ENCODE results near the gene HS3ST6.
"Not testable (repeated sequence)": the region's sequence is repeated elsewhere in the genome, so short reads cannot be mapped to it uniquely, and the experiment has no call there.

HS3ST6 gene

DNA sequence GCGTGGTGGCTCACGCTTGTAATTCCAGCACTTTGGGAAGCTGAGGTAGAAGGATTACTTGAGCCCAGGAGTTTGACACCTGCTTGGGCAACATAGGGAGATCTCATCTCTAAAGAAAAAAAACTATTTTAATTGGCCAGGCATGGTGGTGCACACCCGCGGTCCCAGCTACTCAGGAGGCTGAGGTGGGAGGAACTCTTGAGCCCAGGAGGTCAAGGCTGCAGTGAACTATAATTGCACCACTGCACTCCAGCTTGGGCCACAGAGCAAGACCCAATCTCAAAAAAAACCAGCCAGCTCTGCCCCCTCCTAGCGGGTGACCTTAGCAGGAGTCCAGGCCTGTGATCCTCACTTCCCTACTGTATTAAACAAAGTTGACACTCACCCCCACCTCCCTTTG, 5.9 kb upstream of the HS3ST6 start:
- no peak for DNase-seq

DNA sequence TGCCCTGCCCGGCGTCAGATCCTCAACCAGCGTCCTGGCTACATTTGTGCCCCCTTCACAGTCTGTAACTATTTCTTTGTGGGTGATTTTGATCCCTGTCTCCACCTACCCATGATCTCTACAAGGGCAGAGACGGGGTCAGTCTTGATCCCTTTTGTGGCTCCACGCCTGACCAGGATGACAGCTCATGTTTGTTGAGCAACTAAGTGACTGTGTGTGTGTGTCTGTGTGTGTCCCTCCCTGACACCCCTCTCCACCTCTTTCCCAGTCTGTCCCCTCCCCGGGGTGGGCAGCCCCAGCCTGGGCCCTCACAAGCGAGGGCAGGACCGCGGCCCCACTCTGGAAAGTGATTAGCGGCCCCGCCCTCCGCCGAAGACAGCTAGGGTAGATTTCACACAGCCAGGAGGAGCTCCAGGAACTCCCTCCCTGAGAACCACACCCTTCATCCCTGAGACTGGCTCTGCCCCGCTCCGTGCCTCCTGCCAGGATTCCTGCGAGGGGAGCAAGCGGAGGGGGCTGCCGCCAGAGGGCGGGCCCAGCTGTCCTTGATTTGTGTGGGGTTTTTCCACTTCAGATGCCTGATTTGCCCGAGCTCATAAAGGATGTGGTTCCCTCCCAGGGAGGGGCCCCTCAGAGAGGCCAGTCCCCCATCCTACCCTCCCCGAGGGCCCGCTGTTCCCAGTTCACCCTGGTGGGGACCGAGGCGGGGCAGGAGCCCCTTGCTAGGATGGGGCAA, 5.3 kb upstream of the HS3ST6 start:
- DNase-seq = peak; percentile 56

DNA sequence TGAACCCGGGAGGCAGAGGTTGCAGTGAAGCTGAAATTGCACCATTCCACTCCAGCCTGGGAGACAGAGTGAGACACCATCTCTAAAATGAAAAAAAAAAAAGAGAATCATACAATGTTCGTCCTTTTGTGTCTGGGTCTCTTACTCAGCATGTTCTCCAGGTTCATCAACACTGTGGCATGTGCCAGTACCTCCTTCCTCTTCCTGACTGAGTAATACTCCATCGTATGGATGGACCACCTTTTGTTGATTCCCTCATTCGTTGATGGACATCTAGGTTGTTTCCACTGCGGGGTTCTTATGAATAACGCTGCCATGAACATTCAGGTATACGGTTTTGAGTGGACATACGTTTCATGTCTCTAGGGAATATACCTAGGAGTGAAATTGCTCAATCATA, 4.1 kb upstream of the HS3ST6 start:
- no peak for DNase-seq

DNA sequence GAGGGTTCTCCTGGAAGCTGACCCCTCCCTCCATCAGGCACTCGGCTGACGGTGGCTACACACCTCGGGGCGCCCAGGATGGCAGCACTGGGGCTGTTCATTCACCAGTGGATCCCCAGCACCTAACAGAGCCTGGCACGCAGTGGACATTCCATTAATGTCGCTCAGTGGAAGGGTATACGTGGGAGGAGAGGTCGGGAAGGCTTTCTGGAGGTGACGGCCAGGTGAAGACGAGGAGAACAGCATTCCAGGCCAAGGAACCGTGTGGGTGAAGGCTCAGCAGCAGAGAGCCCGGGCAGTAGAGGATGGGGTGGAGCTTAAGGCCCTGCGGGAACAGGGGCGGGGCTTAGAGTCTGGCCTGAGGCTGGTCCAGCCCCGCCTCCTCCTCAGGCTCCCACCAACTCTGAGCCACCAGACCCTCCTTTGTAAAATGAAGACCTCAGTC, 2.5 kb upstream of the HS3ST6 start:
- DNase-seq = no peak

DNA sequence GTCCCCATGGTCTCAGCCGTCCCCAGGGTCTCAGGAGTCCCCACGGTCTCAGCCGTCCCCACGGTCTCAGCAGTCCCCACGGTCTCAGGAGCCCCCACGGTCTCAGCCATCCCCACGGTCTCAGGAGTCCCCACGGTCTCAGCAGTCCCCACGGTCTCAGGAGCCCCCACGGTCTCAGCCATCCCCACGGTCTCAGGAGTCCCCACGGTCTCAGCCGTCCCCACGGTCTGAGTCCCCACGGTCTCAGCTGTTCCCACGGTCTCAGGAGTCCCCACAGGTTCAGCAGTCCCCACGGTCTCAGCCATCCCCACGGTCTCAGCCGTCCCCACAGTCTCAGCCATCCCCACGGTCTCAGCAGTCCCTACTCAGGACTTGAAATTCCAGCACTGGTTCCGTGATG, 1.9 kb upstream of the HS3ST6 start:
- not testable (repeated sequence) for DNase-seq

DNA sequence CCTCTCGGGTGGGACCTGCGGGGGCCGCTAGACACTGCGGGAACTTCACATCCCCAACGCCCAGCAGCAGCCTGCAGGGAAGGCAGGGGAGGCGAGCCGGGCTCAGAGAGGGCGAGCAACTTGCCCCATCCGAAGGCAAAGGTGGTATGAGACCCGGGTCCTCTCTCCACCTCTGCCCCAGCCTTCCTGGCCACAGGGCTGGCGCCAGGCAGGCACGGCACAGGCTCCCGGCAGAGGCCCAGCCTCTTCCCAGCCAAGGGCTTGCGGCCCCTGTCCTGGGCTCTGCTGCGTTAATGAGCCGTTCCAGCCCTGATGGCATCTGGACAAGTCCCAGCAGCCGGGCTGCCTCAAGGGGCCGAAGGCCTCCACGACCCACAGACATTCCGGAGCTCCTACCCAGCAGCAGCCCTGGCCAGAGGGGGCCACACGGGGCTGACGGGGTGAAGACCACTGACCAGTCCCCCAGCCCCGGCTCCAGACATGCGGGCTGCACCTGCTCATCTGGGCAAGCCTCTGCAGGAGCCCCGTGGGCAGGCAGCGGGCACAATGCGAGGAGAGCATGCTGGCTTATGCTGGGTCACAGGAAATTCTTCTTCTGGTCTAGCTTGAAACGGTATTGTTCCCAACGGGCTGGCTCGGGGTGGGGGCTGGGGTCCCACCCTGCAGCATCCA, 1.2 kb upstream of the HS3ST6 start:
- DNase-seq = no peak

DNA sequence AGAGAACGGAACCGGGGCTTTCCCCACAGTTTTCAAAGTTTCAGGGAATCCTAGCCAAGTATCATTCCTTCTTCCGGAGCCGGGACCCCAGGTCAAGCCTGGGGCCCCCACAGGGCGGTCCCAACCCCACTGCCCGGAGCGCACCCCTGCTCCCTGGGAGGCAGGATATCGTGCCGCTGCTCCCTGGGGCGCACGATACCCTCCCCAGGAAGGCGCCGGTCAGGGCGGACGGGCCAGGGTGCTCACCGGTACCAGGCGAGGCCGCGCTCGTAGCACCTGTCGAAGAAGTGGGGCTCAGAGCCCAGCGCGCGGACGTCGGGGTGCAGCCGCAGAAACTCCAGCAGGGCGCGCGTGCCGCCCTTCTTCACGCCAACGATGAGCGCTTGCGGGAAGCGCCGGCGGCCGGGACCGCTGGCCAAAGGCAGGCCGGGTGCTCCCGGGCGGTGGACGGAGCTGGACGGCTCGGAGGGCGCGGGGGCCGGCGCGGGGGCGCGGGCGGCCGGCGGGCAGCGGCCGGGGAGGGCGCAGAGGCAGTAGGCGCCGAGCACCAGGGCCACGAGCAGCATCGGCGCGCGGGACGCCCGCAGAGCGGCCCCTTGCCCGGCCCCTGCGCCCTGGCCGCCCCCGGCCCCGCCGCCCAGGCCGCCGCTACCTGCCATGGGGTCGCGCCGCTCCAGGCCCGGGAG, 407 bp downstream of the HS3ST6 start:
- DNase-seq = no peak

DNA sequence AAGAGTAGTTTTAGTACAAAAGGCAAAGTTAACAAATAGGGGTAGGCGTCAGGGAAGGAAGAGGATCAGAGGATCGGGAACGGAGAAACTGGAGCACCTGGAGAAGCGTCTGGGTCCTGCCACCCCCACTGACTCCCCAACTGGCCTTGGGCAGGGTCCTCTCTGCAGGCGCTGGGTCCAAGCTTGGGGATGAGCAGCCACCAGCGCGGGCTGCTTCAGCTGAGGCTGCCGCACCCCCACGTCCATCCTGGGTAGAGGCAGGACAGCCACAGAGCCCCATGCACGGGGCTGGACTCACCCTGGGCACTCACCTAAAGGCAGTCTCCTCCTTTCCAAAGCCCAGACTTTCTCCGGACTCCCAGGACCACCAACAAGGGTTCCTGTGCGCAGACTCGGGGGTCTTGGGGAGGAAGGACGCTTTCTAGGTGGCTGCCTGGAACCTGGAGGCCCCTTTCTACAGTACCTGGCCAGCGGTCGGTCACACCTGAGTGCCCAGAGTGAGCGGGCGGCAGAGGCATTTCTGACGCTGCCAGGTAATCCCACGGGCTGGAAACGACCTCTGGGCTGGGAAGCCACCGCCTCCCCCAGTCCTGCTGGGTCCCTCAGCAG, 1.1 kb downstream of the HS3ST6 start:
- DNase-seq = no peak

DNA sequence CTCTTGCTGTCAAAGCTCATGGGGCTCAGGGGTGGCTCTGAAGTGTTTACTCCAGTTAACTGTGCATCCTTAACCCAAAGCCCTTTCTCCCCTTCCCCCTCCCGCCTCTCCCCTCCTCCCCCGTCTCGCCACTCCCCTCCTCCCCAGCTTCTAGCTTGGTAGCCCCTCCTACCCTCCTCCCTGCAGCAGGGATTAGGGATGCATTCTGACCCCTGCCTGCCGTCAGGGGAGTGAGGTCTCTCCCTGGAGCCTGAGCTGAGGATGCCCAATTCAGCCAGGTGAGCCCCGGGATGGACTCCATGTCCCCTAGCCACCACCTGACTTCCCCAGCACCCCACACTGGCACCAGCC, 1.6 kb downstream of the HS3ST6 start:
- no peak for DNase-seq

DNA sequence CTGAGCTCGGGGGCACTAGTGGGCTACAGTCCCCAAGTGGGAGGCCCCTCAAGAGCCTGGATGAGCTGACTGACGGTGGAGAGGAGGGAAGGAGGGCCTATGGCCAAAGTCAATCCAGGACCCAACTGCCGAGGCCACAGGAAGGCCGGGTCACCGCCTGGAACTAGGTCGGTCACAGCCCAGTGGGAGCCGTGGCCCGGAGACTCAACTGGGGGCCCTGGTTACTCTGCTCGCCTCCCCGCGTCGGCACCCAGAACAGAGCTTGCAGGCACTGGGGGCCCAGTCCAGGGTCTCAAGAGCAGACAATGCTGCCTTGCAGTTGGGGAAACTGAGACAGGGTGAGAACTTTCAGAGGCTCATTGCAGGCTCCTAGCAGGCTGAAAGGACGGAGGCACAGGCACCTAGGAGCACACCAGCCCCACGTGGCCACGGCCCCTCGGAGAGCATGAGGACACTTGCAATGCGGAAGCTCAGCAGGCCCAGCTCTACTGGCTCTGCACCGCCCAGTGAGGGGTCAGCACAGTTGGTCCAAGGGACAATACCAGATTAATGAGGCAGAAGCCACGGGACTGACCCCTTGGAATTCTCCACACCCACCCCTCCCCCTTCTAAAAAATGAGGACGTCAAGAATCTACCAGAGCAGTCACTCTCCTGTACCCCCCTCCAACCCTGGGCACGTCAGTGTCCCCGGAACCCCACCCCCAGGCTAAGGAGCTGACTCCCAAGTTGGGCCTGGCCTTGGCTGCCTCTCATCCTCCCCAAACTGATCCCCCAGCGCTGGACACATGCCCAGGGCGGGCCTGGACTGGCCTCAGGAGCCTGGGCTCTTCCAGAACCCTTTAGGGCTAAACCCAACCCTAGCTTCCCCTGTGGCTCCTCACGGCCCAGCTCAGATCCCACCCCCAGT, 2.2 kb downstream of the HS3ST6 start:
- no peak for DNase-seq

DNA sequence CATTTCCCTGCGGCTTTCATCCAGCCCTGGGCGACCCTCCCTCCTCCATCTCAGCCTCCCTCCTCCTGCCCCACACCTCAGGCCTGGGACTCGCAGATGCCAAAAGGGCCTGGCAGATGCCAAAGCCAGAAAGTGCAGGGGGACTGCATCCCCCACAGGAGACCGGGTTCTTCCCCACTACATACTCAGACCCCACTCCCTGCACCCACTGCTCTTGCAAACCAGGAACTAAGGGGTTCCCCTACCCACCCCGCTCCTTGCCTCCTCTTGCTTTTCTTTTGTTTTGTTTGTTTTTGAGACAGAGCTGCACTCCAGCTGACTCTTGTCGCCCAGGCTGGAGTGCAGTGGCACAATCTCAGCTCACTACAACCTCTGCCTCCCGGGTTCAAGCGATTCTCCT, 3.2 kb downstream of the HS3ST6 start:
- DNase-seq = no peak

DNA sequence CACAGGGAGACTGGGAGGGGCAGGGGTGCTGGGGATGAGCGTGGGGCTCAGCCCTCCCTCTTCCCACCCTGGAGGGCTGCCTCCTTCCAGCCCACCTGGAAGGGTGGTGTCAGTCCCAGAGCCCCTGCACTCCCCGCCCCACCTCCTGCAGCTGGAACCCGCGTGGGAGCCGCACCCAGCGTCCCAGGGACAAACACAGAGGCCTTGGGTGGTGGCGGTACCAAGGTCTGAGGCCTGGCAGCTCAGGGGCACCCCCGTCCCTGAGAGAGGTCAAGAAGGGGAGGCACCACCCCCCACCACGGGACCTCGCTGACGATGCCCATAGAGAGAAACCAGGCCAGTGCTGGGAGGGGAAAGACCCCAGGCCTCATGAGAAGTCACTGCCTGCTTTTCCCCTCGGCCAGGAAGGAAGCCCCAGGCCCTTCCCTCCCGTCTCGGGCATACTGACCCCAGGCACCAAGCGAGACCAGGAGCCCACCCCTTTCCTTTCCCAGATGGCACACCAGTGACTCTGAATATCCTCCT, 4.1 kb downstream of the HS3ST6 start:
- DNase-seq = no peak

DNA sequence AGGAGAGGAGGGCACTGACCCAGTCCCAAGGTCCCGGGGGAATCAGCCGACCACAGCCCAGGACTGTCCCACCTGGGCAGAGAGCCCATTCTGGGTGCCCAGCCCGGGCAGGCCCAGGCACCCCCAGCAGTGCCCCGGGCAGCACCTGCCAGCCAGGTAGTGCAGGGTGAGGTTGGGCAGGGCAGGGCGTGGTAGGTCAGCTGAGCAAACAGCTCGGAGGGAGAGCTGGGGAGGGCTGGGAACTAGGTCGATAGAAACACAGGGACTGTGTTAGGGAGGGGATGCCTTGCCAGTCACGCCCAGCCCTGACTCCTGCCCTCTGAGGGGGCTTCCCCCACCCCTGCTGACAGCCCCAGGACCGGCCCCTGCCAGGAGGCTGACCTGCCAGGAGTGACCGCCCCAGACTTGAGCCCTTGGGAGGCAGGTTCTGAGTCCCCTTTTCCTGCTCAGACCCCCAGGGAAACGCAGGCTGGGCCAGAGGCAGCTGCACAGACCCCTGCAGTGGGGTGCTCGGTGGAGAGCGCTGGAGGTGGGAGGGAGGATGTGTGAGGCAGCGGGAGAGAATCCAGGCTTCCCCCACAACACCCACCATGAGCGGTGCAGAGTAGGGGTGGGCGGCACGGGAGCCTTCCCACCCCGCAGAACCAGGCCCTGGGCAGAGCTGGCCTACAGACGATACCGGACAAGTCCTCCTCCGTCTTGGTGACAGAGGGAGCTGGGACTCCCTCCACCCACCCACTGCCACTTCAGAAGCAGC, 4.7 kb downstream of the HS3ST6 start:
- no peak for DNase-seq

DNA sequence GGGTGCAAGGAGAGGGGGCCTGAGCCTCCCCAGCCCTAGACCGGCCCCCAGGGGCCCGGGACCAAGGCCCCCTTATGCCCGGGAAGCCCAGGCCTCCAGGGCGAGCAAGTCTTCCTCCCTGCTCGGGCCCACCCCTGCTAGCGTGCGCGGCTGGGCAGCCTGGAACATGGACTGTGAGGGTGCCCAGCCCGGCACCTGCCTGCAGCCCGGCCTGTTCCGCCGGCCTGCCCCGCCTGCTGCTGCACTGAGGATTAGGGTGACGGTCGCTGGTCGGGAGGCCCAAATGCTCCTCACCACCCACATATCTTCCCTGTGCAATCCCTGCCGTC, 6.0 kb downstream of the HS3ST6 start:
- DNase-seq = no peak

DNA sequence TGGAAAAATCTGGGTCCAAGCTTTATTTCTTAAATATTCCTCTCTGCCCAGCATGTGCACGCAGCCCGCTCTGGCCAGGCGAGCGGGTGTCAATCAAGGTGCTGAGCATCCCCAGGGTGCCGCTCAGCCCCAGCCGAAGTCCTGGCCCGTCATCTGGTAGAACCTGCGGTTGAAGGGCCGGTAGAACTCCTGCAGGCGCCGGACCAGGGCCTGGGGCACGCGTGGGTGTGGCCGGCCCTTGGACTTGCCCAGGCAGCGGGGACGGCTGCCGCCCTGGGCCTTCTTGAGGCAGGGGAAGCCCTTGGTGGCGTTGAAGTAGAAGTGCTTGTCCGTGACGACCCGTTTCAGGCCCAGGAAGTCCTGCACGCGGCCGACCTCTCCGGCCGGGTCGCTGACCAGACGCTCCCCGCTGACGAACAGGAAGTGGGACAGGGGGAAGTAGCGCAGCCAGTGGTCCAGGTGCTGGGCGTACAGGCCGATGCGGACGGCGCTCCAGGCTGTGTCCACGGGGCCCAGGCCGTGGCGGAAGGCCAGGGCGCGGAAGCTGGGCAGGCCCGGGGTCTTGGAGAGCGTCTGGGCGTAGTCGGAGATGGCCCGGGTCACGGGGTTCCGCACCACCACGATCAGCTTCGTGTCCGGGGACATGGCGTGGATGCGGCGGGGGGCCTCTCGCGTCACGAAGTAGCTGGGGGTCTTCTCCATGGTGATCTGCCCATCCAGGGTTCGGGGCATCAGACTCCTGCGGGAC, 6.6 kb downstream of the HS3ST6 start:
- no peak for DNase-seq

DNA sequence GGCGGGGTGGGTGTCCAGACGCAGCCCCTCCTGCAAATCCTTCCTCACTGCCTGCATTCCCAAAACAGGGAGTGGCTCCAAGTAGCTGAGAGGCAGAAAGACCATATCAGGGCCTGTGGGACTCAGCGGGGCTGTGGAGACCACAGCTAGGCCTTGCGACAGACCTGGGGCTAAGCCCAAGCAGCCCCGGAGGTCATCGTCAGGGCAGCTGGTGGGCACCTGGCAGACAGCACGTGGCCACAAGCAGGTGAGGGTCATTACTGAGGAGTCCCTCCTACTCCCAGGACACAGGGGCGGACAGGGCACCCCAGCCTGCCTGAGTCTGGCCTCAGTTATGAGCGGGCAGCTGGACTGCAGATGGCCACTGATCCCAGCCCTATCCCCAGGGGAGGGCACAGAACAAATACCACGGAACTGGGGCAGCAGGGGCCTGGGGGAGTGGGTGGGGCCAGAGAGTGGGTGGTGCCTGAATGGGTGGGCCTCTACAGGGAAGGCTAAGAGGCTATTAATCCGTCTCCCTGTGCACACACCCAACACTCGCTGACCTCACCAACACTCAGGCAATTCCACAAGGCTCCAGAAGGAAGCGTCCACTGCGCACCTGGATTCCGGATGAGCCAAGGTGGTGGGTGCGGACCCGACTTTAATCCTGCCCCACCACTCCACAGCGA, 8.5 kb downstream of the HS3ST6 start:
- no peak for DNase-seq

DNA sequence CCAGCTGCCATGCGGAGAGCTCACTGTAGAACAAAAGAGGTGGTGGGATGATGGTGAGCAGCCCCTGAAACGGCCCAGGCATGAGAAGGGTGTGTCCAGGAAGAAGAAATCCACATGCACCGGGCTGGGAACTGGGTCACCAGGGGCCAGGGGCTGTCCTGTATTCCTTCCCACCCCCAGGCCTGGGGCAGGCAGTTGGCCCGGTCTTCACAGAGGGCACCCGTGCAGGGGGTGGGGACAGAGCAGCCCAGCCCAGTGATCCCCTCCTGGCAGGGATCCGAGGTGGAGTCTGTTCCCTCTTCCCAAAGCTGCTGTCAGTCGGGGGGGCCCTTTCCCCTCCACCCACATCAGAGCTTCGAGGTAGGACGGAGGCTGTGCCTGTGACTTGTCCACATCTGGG, 9.2 kb downstream of the HS3ST6 start:
- DNase-seq = no peak

DNA sequence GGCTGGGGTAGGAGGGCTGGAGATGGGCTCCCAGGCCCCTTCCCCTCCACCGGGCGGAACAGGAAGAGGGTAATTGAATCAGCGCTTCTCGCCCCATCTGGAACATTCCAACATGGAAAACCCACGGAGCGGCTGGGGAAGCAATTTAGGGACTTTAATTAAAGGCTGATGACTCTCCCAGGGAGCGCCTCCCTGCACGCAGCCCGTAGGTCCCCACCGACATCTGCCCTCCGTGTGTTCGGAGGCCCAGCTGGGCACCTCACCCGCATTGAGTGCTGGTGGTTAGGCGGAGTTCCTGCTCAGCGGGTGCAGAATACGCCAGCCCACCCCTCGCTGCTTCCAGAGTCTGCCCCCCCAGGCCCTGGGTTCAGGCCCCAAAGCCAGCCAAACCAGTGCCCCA, 10.0 kb downstream of the HS3ST6 start:
- DNase-seq = no peak

DNA sequence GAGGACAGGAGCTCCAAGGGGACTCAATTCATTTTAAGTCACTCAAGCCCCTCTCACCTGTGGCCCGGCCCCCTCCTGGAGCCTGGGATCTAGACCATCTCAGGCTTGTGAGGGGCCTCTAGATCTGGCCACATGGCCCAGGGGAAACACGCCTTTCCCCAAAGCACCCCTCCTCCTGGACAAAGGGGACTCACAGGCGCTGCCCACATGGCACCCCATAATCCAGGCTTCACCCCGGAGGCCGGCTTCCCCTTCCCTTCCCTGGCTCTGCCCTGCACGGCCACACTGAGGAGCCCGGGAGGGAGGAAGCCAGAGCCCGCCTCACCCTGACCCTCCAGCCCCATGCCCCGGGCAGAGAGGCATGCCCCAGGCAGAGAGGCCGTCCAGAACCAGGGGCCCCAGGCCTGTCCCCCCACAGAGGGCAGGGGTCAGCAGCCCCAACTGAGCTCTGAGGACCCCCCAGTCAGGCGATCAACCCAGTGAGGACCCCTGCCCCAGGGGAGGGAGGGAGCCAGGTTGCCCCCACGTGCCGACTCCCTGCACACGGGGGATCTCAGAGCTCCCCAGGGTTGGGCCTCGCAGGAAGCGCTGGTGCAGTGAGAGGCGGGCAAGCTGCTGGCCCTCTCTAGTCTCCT, 10.9 kb downstream of the HS3ST6 start:
- DNase-seq = no peak

DNA sequence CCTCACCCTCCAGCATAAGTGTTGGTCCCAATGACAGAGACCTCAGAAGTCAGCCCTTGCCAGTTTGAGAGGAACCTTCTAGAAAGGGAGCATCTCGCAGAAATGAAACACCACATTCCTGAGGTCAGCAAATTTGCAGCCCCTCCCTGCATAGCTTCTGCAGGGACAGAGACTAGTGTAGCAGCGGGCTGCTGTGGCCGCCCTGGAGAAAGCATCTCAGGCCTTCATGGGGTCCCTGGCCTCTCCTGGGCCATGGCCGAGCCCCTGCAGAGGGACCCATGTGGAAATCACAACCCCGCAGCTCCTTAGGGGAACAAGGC, 11.4 kb downstream of the HS3ST6 start:
- DNase-seq = peak; percentile 16
